ENCODE results near the gene SPOUT1. TPM values are rescaled to one million over a fixed set of nuclear protein-coding genes. Genes with fewer than 3 reads are reported as not detected.

Gene SPOUT1
- total RNA-seq, 1 experiment from 2014 or later: 70.4 TPM

GRCh38 chr9:128805661-128806060 lies 23.9 kb downstream of the SPOUT1 start:
- no peak for TF ChIP-seq REST (IDR thresholded peaks at IDR 0.05; ENCODE audit: low read depth)
- RAD21 ChIA-PET (ENCODE audit: low non-redundant PET in 1 of 2, low total read pairs in 2 of 2, uncharacterized antibody in 2 of 2, unreplicated experiment in 2 of 2): no interaction called here
- H3K4me1 ChIP-seq (ENCODE audit: control insufficient read depth in 1 of 2, insufficient read depth in 2 of 2, low read length in 2 of 2): no peaks in the 10 kb centered on the region
- no peak for ATAC-seq
- peaks cover 3 to 6% of the 10 kb centered on the region in 2 experiments; a peak in 3 of 4 replicates for H3K36me3 ChIP-seq (ENCODE audit: control insufficient read depth in 1 of 2, insufficient read depth in 2 of 2, low read length in 2 of 2)
- H2AFZ ChIP-seq (ENCODE audit: low read depth, low read length, poor library complexity, severe bottlenecking): no peak overlapping the region
- H3K9me3 ChIP-seq (ENCODE audit: control insufficient read depth in 1 of 2, insufficient read depth in 1 of 2, low read depth in 1 of 2, low read length in 2 of 2): no peaks in the 10 kb centered on the region
- CTCF ChIA-PET: no interaction called here
- H3K27me3 ChIP-seq (ENCODE audit: insufficient read depth, low read length): no peaks in the 10 kb centered on the region
- H3K27ac ChIP-seq (ENCODE audit: low read depth, low read length): no peak overlapping the region
- no peak overlapping the region for H3K4me2 ChIP-seq (ENCODE audit: low read length)
- no peaks in the 10 kb centered on the region for H3K79me2 ChIP-seq (ENCODE audit: insufficient read depth, low read length)
- no peaks in the 10 kb centered on the region for H3K9me2 ChIP-seq (ENCODE audit: insufficient read depth)
- BruUV-seq (replicated peaks): no TSS peak
- H3K4me3 ChIP-seq (replicated peaks in 1 of 2; ENCODE audit: low read depth in 1 of 2, low read length in 2 of 2): no peak overlapping the region
- no peak for DNase-seq (ENCODE audit: low read depth, low spot score)
- POLR2A ChIA-PET: no interaction called here
- intact Hi-C loops (cut with micrococcal nuclease): no loop called here
- no peak overlapping the region for H3K9ac ChIP-seq (ENCODE audit: low read length)
- H4K20me1 ChIP-seq (ENCODE audit: insufficient read depth): no peaks in the 10 kb centered on the region

DNA sequence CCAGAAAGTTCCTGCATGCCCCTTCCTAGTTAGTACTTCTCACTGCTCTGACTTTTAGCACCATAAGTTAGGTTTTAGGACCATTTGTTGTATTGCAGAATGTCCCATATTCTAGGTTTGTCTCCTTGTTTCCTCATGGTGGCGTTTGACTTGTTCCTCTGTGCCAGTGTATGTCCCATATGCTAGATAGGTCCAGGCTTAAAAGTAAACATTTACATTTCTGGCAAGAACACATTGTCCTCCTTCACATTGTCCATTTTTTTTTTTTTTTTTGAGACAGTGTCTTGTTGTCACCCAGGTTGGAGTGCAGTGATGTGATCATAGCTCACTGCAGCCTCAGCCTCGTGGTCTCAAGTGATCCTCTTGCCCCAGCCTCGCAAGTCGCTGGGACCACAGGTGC lies 27.1 kb downstream of the SPOUT1 start:
- no peaks in the 10 kb centered on the region for H3K27me3 ChIP-seq (ENCODE audit: insufficient read depth, low read length)
- no peak overlapping the region for H2AFZ ChIP-seq (ENCODE audit: low read depth, low read length, poor library complexity, severe bottlenecking)
- no TSS peak for BruUV-seq (replicated peaks)
- H3K79me2 ChIP-seq (ENCODE audit: insufficient read depth, low read length): no peaks in the 10 kb centered on the region
- no peak overlapping the region for H3K4me3 ChIP-seq (replicated peaks in 1 of 2; ENCODE audit: low read depth in 1 of 2, low read length in 2 of 2)
- ChIA-PET CTCF (interaction anchor here (1.9 kb wide), 1 partner anchor 16 kb away, joined by 6 read pairs; the partner anchor contains the start of gene ENDOG), RAD21 (ENCODE audit: low non-redundant PET in 1 of 2, low total read pairs in 2 of 2, uncharacterized antibody in 2 of 2, unreplicated experiment in 2 of 2) (no interaction called here), POLR2A (no interaction called here)
- no peaks in the 10 kb centered on the region for H3K9me3 ChIP-seq (ENCODE audit: control insufficient read depth in 1 of 2, insufficient read depth in 1 of 2, low read depth in 1 of 2, low read length in 2 of 2)
- H3K4me2 ChIP-seq (ENCODE audit: low read length): no peak overlapping the region
- H3K27ac ChIP-seq (ENCODE audit: low read depth, low read length): no peak overlapping the region
- no peaks in the 10 kb centered on the region for H3K4me1 ChIP-seq (ENCODE audit: control insufficient read depth in 1 of 2, insufficient read depth in 2 of 2, low read length in 2 of 2)
- DNase-seq (ENCODE audit: low read depth, low spot score) (no peak), ATAC-seq (no peak)
- H3K9me2 ChIP-seq (ENCODE audit: insufficient read depth): no peaks in the 10 kb centered on the region
- intact Hi-C loops (cut with micrococcal nuclease): no loop called here
- no peak overlapping the region for H3K9ac ChIP-seq (ENCODE audit: low read length)
- peaks cover 16 to 21% of the 10 kb centered on the region in 2 experiments; a peak in 3 of 4 replicates for H3K36me3 ChIP-seq (ENCODE audit: control insufficient read depth in 1 of 2, insufficient read depth in 2 of 2, low read length in 2 of 2)
- no peaks in the 10 kb centered on the region for H4K20me1 ChIP-seq (ENCODE audit: insufficient read depth)
- no peak for TF ChIP-seq EGR1 (IDR thresholded peaks at IDR 0.05; ENCODE audit: low read depth)
- no peak for TF ChIP-seq POLR2AphosphoS5 (IDR thresholded peaks at IDR 0.05; ENCODE audit: low read depth, low read length)
- TF ChIP-seq ZBTB33 (IDR thresholded peaks at IDR 0.05; ENCODE audit: extremely low read depth, insufficient replicate concordance, low read length): no peak
- TF ChIP-seq RAD21 (IDR thresholded peaks at IDR 0.05; ENCODE audit: low read depth): no peak
- TF ChIP-seq SIN3A (IDR thresholded peaks at IDR 0.05; ENCODE audit: low read depth): no peak
- no peak for TF ChIP-seq SRF (IDR thresholded peaks at IDR 0.05; ENCODE audit: low read depth)
- TF ChIP-seq ELF1 (IDR thresholded peaks at IDR 0.05; ENCODE audit: borderline replicate concordance, low read depth): no peak
- no peak for TF ChIP-seq REST (IDR thresholded peaks at IDR 0.05; ENCODE audit: low read depth)
- TF ChIP-seq TCF7L2 (IDR thresholded peaks at IDR 0.05; ENCODE audit: borderline replicate concordance, extremely low read depth, insufficient read depth, insufficient read length): no peak
- no peak for TF ChIP-seq POLR2A (IDR thresholded peaks at IDR 0.05; ENCODE audit: borderline replicate concordance, extremely low read depth, insufficient read depth, insufficient read length)
- TF ChIP-seq CBX3 (IDR thresholded peaks at IDR 0.05; ENCODE audit: low read depth): no peak

Data from HCT116 (cell line).